HL-60/S4 treated with phorbol 12-myristate 13-acetate at 8.2 ng/mL for 4 days and 3 days (cell line): ENCODE data around the gene DTWD2.
"Not testable (repeated sequence)": the region's sequence is repeated elsewhere in the genome, so short reads cannot be mapped to it uniquely, and the experiment has no call there.

Source experiments
- in situ Hi-C: fragments of 300-500 bp; cut with MboI; formaldehyde crosslinking; loops from 2 replicates; pipeline ENCODE4 v1.15.0; 2022; ENCODE audit warnings: low sequenced_read_pairs

The DTWD2 gene

GRCh38 chr5:118883362-118883761, 105.0 kb downstream of the DTWD2 start:
- in situ Hi-C loops: no loop called here

DNA sequence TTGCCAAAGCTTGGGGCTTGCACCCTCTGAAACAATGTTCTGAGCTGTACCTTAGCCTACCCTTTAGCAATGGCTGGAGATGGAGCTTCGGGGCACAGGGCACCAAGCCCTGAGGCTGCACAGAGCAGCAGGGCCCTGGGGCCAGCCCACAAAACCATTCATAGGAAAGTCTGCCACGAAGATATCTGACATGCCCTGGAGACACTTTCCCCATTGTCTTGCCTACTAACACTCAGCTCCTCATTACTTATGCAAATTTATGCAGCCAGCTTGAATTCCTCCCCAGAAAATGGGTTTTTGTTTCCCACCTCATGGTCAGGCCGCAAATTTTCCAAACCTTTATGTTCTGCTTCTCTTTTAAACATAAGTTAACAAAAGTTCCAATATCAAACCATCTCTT, 105.7 kb downstream of the DTWD2 start:
- in situ Hi-C loops: no loop called here

- in situ Hi-C loops: not testable (repeated sequence)
These were observed 111.5 kb downstream of the DTWD2 start for GRCh38 chr5:118876852-118877251.

GRCh38 chr5:118875131-118875530, 113.2 kb downstream of the DTWD2 start:
- in situ Hi-C loops: no loop called here

GRCh38 chr5:118873417-118873816, 114.9 kb downstream of the DTWD2 start:
- in situ Hi-C loops: no loop called here

- in situ Hi-C loops: no loop called here
These were observed 125.0 kb downstream of the DTWD2 start for GRCh38 chr5:118863345-118863744.

DNA sequence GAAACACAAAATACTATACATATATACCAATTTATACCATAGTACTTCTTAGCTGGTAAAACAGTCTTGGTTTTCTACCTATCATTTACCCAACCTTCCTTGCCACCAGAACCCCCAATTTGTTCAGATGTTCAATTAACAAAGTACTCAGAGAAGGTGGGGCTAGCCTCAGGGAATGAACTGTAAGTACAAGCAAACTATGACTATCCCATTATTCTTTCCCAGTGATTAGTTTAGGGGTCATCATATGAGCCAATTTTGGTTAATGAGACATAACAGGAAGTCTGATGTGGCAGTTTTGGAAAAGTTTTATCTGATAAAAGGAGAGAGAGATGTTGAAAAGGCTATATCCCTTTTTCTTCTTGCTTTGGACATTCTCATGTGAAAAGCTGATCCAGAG, 125.8 kb downstream of the DTWD2 start:
- in situ Hi-C loops: no loop called here

- in situ Hi-C loops: no loop called here
These were observed 130.6 kb downstream of the DTWD2 start for GRCh38 chr5:118857700-118858099.

DNA sequence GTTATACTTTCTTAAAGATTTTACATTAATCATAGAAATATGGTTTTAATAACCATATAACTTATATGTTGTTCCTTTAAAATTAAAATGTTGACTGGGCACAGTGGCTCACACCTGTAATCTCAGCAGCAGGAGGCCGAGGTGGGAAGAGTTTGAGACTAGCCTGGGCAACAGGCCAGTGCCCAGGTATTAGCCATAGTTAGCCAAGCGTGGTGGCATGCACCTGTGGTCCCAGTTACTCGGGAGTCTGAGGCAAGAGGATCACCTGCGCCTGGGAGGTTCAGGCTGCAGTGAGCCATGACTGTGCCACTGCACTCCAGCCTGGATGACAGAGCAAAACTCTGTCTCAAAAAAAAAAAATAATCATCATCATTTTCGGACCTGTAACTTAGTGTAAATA, 133.5 kb downstream of the DTWD2 start:
- in situ Hi-C loops: no loop called here

GRCh38 chr5:118851785-118852184, 136.6 kb downstream of the DTWD2 start:
- in situ Hi-C loops: not testable (repeated sequence)

- in situ Hi-C loops: not testable (repeated sequence)
These were observed 138.8 kb downstream of the DTWD2 start for GRCh38 chr5:118849507-118849906.

DNA sequence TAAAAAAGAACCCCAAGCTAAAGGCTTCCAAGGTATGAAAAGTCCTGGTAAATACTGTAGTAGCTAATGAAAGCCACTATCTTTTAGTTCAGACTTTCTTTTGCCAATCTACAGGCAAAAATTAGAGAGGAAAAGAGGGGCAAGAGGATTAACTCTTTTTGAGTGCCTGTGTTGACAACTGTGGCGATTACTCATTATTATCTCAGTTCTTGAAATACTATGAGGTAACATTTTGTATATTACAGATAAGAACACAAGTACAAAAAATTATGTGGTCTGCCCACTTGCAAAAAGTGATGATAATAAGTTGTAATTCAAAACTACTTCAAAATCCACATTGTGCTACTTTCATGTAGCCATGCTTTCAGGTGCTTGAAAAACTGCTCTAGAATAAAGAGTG, 144.0 kb downstream of the DTWD2 start:
- in situ Hi-C loops: no loop called here

GRCh38 chr5:118834710-118835109, 153.6 kb downstream of the DTWD2 start:
- in situ Hi-C loops: no loop called here

DNA sequence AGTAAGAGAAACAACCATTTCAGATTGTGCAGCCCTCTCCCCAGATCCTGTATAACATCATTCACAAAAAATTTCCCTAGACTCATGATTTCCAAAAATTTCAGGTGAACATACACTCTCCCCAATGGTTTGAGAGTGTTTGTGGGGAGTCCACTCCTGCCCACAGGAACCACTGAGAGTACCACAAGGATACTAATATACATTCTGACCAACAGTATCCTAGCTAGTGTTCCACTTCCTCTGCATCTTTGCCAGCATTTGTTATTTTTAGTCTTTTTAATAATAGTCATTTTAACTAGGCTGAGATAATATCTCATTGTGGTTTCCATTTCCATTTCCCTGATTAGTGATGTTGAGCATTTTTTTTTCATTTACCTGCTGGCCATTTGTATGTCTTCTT, 155.4 kb downstream of the DTWD2 start:
- in situ Hi-C loops: no loop called here

DNA sequence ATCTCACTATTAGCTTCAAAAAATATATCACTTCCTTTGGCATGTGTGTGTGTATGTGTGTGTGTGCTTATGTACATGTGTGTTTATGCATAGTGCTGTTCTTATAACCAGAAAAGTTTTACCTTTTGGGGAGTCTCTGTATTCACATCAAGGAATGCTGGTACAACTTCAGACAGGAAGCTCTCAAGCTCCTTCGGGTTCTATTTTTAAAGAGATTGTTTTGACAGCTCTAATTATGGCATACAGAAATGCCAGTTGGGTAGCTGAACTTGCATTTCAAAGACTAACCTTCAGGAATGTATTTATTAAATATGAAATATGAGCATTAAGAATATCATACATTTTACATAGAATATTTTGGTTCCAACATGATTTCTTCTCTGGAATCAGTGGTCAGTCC, 163.1 kb downstream of the DTWD2 start:
- in situ Hi-C loops: no loop called here

- in situ Hi-C loops: no loop called here
These were observed 169.7 kb downstream of the DTWD2 start for GRCh38 chr5:118818604-118819003.

DNA sequence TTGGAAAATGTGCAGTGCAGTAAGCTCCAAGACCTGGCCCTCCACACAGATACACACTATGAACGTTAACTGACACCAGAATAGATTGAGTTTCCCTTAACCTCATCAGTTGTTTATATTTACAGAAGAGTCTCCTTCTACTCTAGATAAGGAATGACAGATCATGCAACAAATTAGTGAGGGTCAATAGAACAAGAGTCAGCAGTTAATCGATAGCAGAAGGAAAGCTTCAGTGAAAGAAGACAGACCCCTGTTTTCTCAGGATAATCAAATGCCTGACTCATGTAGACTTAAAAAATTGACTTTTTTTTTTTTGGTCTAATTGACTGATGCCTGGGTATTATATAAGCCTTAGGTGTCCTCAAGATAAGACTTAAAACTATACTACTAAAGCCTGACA, 179.9 kb downstream of the DTWD2 start:
- in situ Hi-C loops: no loop called here

GRCh38 chr5:118806571-118806970, 181.8 kb downstream of the DTWD2 start:
- in situ Hi-C loops: no loop called here

DNA sequence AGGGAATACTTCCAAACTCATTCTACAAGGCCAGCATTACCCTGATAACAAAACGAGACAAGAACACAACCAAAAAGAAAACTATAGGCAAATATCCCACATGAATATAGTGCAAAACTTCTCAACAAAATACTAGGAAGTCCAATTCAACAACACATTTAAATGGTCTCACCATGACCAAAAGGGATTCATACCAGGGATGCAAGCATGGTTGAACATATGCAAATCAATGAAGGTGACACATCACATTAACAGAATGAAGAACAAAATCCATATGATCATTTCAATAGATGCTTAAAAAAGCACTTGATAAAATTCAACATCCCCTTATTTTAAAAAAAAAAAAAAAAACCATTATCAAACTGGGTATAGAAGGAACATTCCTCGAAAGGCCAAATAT, 186.0 kb downstream of the DTWD2 start:
- in situ Hi-C loops: no loop called here

DNA sequence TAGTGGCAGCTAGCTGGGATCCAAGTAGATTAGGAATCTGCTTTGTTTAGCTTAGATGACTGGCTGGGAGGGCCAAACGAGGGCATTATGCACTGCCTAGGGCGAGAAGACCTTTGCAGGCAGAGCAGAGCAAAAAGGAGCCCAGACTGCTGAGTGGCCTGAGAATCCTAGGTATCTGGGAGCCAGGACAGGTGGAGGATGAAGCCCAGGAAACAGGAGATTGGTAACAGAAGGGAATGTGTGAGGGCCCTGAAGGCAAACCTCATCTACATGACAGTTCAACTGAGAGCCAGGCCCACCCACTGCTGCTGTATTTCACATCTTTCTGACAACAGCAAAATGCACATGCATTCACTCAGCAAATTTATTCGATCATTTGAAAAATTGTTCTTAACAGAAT, 192.3 kb downstream of the DTWD2 start:
- in situ Hi-C loops: no loop called here

GRCh38 chr5:118794281-118794680, 194.1 kb downstream of the DTWD2 start:
- in situ Hi-C loops: no loop called here

DNA sequence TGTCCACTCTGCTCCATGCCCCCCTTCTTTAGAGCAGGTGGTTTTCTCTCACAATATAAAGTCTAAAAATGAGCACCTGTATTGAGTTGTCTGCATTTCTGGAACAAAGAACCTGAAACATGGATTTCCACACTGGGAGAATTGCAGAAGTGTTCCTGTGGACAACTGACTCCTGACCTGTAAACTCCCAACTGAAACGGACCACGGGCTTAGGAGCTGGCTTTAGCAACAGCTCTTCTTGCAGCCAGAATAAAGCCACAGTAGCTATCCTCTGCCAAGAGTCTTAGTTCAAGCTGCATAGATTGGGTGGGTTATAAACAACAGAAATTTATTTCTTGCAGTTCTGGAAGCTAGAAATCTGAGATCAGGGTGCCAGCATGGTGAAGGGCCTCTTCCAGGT, 194.7 kb downstream of the DTWD2 start:
- in situ Hi-C loops: no loop called here

GRCh38 chr5:118793091-118793490, 195.3 kb downstream of the DTWD2 start:
- in situ Hi-C loops: no loop called here
